ENCODE results near the gene TMEM163. TPM values are rescaled to one million over a fixed set of nuclear protein-coding genes. Genes with fewer than 3 reads are reported as not detected.

Gene TMEM163
- total RNA-seq, 2 donors from 2014 or later = 0.24 TPM; not detected in 1

DNA sequence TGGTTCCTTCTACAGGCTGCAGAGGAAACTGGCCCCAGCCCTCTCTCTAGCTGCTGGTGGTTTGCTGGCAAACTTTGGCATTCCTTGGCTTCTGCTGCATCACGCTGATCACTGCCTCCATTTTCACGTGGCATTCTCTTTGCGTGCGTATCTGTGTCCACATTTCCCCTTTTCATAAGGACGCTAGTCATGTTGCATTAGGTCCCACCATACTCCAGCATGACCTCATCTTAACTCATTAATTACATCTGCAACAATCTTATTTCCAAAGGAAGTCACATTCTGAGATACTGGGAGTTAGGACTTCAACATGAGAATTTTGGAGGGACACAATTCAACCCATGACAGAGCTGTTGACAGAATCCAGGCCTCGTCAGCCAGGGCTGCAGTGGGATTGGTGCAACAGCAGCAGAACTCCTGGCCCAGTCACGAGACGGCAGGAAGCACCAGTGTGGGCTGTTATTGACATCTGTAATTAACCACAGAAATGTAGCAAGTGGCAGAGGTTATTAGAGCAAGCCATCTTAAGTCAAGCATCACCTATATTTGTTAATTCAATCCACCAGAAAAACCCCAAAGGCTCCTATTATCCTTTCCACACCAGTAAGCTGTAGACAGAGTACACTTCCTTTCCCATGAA is 132.4 kb downstream of the TMEM163 start:
- Histone ChIP-seq H3K27ac (ENCODE audit: low read depth, low read length) (no peak overlapping the region), H3K27me3 (ENCODE audit: control insufficient read depth, insufficient read depth, low read length, poor library complexity, severe bottlenecking) (no peaks in the 10 kb centered on the region), H3K4me3 (ENCODE audit: low read length) (no peak overlapping the region), H3K9ac (ENCODE audit: extremely low read depth, low read length, poor library complexity, severe bottlenecking) (no peak overlapping the region), H3K36me3 (ENCODE audit: control insufficient read depth, insufficient read depth, low read length) (no peaks in the 10 kb centered on the region), H3K4me1 (ENCODE audit: control insufficient read depth, insufficient read depth, low read length) (no peaks in the 10 kb centered on the region), H3K9me3 (ENCODE audit: control insufficient read depth, low read length) (peaks cover 7% of the 10 kb centered on the region)
- Mint-ChIP-seq H3K36me3 (ENCODE audit: low read depth) (no peaks in the 10 kb centered on the region), H3K4me3 (no peak overlapping the region), H3K27ac (no peak overlapping the region), H3K9me3 (peaks cover 38% of the 10 kb centered on the region), H3K27me3 (ENCODE audit: insufficient read depth) (no peaks in the 10 kb centered on the region), H3K4me1 (no peaks in the 10 kb centered on the region)
- TF ChIP-seq, protein P1, sequence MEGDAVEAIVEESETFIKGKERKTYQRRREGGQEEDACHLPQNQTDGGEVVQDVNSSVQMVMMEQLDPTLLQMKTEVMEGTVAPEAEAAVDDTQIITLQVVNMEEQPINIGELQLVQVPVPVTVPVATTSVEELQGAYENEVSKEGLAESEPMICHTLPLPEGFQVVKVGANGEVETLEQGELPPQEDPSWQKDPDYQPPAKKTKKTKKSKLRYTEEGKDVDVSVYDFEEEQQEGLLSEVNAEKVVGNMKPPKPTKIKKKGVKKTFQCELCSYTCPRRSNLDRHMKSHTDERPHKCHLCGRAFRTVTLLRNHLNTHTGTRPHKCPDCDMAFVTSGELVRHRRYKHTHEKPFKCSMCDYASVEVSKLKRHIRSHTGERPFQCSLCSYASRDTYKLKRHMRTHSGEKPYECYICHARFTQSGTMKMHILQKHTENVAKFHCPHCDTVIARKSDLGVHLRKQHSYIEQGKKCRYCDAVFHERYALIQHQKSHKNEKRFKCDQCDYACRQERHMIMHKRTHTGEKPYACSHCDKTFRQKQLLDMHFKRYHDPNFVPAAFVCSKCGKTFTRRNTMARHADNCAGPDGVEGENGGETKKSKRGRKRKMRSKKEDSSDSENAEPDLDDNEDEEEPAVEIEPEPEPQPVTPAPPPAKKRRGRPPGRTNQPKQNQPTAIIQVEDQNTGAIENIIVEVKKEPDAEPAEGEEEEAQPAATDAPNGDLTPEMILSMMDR (conservative IDR thresholded peaks at IDR 0.05) = no peak
- DNase-seq = no peak
- WGBS, 2 experiments (ENCODE audit: insufficient coverage in 1 of 2, insufficient read length in 1 of 2) = 87 to 92% methylated on average over 6 to 8 of the region's 8 CpGs

DNA sequence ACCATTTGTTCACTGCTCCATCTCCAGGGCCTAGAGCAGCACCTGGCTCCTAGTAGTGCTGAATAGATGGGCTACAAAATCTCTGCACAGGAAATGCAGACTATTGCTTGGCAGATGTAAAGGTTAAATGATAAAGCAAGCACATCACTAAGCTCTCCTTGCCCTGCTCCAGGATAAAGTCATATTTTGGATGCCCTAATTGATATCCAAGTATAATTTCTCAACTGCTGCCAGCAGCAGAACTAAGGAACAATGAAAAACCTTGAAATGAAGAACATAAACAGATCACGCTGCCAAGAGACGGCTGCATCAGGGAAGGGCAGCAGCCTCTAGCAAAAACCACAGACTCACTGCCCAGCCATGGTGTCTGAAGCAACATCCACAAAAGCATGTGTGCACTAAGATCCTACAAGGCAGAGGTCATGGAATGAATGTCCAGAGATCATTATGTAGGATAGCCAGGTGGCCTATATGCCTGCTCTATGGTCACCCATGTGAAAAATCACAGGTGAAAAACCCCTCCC is 134.7 kb downstream of the TMEM163 start:
- TF ChIP-seq, protein P1 (conservative IDR thresholded peaks at IDR 0.05) = no peak
- Histone ChIP-seq H3K4me1 (ENCODE audit: control insufficient read depth, insufficient read depth, low read length) (no peaks in the 10 kb centered on the region), H3K36me3 (ENCODE audit: control insufficient read depth, insufficient read depth, low read length) (no peaks in the 10 kb centered on the region), H3K4me3 (ENCODE audit: low read length) (no peak overlapping the region), H3K27me3 (ENCODE audit: control insufficient read depth, insufficient read depth, low read length, poor library complexity, severe bottlenecking) (no peaks in the 10 kb centered on the region), H3K9ac (ENCODE audit: extremely low read depth, low read length, poor library complexity, severe bottlenecking) (no peak overlapping the region), H3K9me3 (ENCODE audit: control insufficient read depth, low read length) (no peaks in the 10 kb centered on the region), H3K27ac (ENCODE audit: low read depth, low read length) (no peak overlapping the region)
- Mint-ChIP-seq H3K4me3 (no peak overlapping the region), H3K9me3 (peaks cover 14% of the 10 kb centered on the region), H3K4me1 (no peaks in the 10 kb centered on the region), H3K27me3 (ENCODE audit: insufficient read depth) (no peaks in the 10 kb centered on the region), H3K27ac (no peak overlapping the region), H3K36me3 (ENCODE audit: low read depth) (no peaks in the 10 kb centered on the region)
- WGBS, 2 experiments (ENCODE audit: insufficient coverage in 1 of 2, insufficient read length in 1 of 2) = 92 to 100% methylated on average over 2 of the region's 2 CpGs
- DNase-seq = no peak

DNA sequence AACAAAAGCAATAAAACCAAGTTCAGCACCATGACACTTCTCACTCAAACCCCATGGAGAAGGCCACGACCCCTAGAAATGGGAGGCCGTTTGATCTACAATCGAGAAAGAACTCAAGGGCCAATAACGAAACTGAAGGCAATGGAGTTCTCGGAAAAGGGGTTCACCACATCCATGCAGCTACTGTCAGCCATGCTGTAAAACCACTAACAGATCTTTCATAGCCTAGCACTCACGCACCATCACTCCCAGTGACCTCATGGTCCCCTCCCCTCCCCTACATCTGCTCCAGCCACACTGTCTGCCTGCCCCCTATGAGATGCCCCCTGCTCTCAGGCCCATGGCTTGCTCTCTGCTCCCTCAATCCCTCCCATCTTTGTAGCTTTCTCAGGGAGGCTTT is 135.3 kb downstream of the TMEM163 start:
- Mint-ChIP-seq H3K4me3 (no peak overlapping the region), H3K9me3 (peaks cover 8% of the 10 kb centered on the region), H3K27me3 (ENCODE audit: insufficient read depth) (no peaks in the 10 kb centered on the region), H3K36me3 (ENCODE audit: low read depth) (no peaks in the 10 kb centered on the region), H3K27ac (no peak overlapping the region), H3K4me1 (no peaks in the 10 kb centered on the region)
- H3K27me3 ChIP-seq (ENCODE audit: control insufficient read depth, insufficient read depth, low read length, poor library complexity, severe bottlenecking) = no peaks in the 10 kb centered on the region
- no peak overlapping the region for H3K4me3 ChIP-seq (ENCODE audit: low read length)
- H3K9ac ChIP-seq (ENCODE audit: extremely low read depth, low read length, poor library complexity, severe bottlenecking) = no peak overlapping the region
- 88 to 92% methylated on average over 6 of the region's 6 CpGs for WGBS, 2 experiments (ENCODE audit: insufficient coverage in 1 of 2, insufficient read length in 1 of 2)
- no peak overlapping the region for H3K27ac ChIP-seq (ENCODE audit: low read depth, low read length)
- H3K4me1 ChIP-seq (ENCODE audit: control insufficient read depth, insufficient read depth, low read length) = no peaks in the 10 kb centered on the region
- no peaks in the 10 kb centered on the region for H3K9me3 ChIP-seq (ENCODE audit: control insufficient read depth, low read length)
- no peak for DNase-seq
- TF ChIP-seq, protein P1 (conservative IDR thresholded peaks at IDR 0.05) = no peak
- H3K36me3 ChIP-seq (ENCODE audit: control insufficient read depth, insufficient read depth, low read length) = no peaks in the 10 kb centered on the region
